Esophagus muscularis mucosa (tissue), 2 donors: ENCODE measurements around the gene CNIH3.

Experiments used
- POLR2A ChIP-seq: fragments of 450-650 bp; IDR thresholded peaks from one replicate; pipeline ENCODE4 v1.6.1; 2017; ENCODE audit warnings: antibody characterized with exemption, moderate library complexity, mild to moderate bottlenecking, low read depth
- POLR2AphosphoS5 ChIP-seq, 2 donors: sonication (generic); formaldehyde crosslinking; IDR thresholded peaks; one replicate each; pipeline ENCODE4 v1.6.1; 2017; ENCODE audit warnings: antibody characterized with exemption in 2 of 2

DNA sequence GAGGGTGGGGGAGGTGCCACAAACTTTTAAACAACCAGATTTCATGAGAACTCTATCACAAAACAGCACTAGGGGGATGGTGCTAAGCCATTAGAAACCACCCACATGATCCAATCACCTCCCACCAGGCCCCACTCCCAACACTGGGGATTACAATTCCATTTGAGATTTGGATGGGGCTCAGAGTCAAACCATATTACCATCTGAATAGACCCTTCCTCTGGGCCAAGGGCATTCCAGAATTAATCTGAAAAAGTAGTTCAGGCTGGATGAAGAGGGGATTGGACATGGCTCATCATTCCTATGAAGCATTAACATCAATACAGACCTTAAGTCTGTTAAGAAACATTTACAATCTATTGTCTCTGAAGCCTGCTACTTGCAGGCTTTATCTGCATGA lies 163.4 kb downstream of the CNIH3 start:
- no peak for TF ChIP-seq POLR2AphosphoS5 (IDR thresholded peaks at IDR 0.05)
- no peak for TF ChIP-seq POLR2A
